ENCODE measurements around the gene CACNA2D2.

DNA sequence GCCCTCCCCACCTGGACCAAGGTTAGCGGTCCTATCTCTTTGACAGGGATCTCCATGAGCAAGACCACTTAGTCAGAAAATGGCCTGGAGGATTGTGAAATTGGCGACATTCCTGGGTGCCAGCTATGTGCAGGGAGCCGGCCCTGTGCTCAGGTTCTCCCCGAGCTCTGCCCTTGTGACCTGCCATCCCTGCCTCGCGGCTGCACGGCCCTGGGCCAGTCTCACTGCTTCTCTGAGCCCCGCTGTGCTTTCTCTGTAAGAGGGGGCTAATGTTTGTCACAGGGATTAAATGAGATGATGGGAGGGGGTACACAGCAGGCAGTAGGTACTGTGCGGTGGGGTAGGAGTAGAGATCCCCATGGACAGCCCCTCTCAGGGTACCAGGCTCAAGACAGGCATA, 49.2 kb upstream of the CACNA2D2 start:
- TF ChIP-seq, protein P1, sequence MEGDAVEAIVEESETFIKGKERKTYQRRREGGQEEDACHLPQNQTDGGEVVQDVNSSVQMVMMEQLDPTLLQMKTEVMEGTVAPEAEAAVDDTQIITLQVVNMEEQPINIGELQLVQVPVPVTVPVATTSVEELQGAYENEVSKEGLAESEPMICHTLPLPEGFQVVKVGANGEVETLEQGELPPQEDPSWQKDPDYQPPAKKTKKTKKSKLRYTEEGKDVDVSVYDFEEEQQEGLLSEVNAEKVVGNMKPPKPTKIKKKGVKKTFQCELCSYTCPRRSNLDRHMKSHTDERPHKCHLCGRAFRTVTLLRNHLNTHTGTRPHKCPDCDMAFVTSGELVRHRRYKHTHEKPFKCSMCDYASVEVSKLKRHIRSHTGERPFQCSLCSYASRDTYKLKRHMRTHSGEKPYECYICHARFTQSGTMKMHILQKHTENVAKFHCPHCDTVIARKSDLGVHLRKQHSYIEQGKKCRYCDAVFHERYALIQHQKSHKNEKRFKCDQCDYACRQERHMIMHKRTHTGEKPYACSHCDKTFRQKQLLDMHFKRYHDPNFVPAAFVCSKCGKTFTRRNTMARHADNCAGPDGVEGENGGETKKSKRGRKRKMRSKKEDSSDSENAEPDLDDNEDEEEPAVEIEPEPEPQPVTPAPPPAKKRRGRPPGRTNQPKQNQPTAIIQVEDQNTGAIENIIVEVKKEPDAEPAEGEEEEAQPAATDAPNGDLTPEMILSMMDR (IDR thresholded peaks at IDR 0.05; ENCODE audit: insufficient read depth, low read length) = no peak
- TF ChIP-seq POLR2AphosphoS5 (IDR thresholded peaks at IDR 0.05; ENCODE audit: low read depth) (no peak), SPI1 (IDR thresholded peaks at IDR 0.05; ENCODE audit: borderline replicate concordance, low read depth) (no peak), GABPA (IDR thresholded peaks at IDR 0.05; ENCODE audit: low read depth) (no peak)
- TF ChIP-seq, protein P2, sequence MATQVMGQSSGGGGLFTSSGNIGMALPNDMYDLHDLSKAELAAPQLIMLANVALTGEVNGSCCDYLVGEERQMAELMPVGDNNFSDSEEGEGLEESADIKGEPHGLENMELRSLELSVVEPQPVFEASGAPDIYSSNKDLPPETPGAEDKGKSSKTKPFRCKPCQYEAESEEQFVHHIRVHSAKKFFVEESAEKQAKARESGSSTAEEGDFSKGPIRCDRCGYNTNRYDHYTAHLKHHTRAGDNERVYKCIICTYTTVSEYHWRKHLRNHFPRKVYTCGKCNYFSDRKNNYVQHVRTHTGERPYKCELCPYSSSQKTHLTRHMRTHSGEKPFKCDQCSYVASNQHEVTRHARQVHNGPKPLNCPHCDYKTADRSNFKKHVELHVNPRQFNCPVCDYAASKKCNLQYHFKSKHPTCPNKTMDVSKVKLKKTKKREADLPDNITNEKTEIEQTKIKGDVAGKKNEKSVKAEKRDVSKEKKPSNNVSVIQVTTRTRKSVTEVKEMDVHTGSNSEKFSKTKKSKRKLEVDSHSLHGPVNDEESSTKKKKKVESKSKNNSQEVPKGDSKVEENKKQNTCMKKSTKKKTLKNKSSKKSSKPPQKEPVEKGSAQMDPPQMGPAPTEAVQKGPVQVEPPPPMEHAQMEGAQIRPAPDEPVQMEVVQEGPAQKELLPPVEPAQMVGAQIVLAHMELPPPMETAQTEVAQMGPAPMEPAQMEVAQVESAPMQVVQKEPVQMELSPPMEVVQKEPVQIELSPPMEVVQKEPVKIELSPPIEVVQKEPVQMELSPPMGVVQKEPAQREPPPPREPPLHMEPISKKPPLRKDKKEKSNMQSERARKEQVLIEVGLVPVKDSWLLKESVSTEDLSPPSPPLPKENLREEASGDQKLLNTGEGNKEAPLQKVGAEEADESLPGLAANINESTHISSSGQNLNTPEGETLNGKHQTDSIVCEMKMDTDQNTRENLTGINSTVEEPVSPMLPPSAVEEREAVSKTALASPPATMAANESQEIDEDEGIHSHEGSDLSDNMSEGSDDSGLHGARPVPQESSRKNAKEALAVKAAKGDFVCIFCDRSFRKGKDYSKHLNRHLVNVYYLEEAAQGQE (IDR thresholded peaks at IDR 0.05; ENCODE audit: insufficient replicate concordance, low read depth) = no peak
